ENCODE measurements around the gene ROGDI. TPM values are rescaled to one million over a fixed set of nuclear protein-coding genes. Genes with fewer than 3 reads are reported as not detected.
A peak's percentile ranks its signal among the peaks of the same experiment; 100 is the strongest.
"Not testable (repeated sequence)": the region's sequence is repeated elsewhere in the genome, so short reads cannot be mapped to it uniquely, and the experiment has no call there.

ROGDI gene
- polyA plus RNA-seq, 2 of the 4 experiments (the other 2 are of a cell fraction) = 7.2 to 15.1 TPM

DNA sequence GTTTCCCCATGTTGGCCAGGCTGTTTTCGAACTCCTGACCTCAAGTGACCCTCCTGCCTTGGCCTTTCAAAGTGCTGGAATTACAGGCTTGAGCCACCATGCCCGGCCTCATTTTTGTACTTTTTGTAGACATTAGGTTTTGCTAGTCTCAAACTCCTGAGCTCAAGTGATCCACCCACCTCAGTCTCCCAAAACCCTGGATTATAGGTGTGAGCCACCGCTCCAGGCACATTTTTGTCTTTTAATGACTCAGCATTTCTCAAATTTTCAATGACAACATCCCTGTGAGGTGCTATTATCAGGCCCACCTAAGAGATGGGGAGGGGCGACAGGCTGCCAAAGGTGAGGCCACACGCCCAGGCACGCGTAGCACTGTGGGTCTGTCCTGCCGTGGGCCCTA lies 15.4 kb downstream of the ROGDI start:
- Histone ChIP-seq H3K27ac (peak overlapping the region; percentile 49 to 80; a peak in 3 of 6 replicates), H3K4me3 (no peak overlapping the region), H3K9me3 (no peaks in the 10 kb centered on the region), H3K4me2 (0 out of 3 replicates have a peak overlapping the region, but pooled peaks have one; percentile 1), H3K4me1 (peaks cover 26% of the 10 kb centered on the region)
- CTCF ChIA-PET = interaction anchor here (1.0 to 1.5 kb wide), 2 partner anchors 8 to 9 kb away, joined by 3 read pairs; partner anchors contain the start of gene SMIM22
- FAIRE-seq = no peak
- no peak for ATAC-seq
- WGBS (ENCODE audit: missing lambda C conversion rate) = 90% methylated on average over 8 of the region's 8 CpGs
- TF ChIP-seq MAFK (IDR thresholded peaks at IDR 0.05; ENCODE audit: partially characterized antibody) = peak; percentile 97
- no peak for TF ChIP-seq GATA3 (IDR thresholded peaks at IDR 0.05; ENCODE audit: borderline replicate concordance)
- TF ChIP-seq CBX8 (IDR thresholded peaks at IDR 0.05) = no peak
- peak; percentile 88 for TF ChIP-seq NFE2L2 (conservative IDR thresholded peaks at IDR 0.05; ENCODE audit: low read length)
- DNase-seq (ENCODE audit: low read depth in 1 of 2, low spot score in 1 of 2) = no peak
- POLR2A ChIA-PET = no interaction called here

DNA sequence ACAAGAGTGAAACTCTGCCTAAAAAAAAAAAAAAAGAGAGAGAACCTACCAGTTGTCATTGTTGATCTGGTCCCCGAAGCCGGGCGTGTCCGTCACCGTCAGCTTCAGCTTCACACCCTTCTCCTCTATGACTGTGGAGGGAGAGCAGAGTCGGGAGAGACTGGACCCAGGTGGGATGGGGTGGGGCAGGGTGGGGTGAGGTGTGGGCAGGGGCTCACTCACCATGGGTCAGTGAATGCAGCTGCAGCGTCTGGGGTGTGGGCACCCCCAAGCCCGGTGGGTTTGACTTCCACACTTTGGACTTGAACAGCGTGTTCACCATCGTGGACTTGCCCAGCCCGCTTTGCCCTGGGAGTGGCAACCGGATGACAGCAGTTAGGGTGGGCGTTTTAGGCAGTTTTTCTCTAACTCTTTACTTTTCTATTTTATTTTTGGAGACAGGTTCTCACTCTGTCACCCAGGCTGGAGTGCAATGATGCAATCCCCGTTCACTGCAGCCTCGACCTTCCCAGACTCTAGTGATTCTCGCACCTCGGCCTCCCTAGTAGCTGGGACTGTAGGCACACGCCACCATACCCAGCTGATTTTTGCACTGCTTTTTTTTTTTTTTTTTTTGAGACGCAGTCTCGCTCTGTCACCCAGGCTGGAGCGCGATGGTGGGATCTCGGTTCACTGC lies 16.5 kb downstream of the ROGDI start:
- no peak overlapping the region for H3K27ac ChIP-seq
- H3K4me3 ChIP-seq = no peak overlapping the region
- peaks cover 26% of the 10 kb centered on the region for H3K4me1 ChIP-seq
- TF ChIP-seq RNF2 (IDR thresholded peaks at IDR 0.05; ENCODE audit: borderline replicate concordance, low read depth) (no peak), ESRRA (IDR thresholded peaks at IDR 0.05; ENCODE audit: borderline replicate concordance, low read length) (no peak)
- ATAC-seq (no peak), DNase-seq (ENCODE audit: low read depth in 1 of 2, low spot score in 1 of 2) (no peak), FAIRE-seq (no peak)
- POLR2A ChIA-PET = no interaction called here
- no peak overlapping the region for H3K4me2 ChIP-seq
- no peaks in the 10 kb centered on the region for H3K9me3 ChIP-seq
- CTCF ChIA-PET = interaction anchor here (0.6 kb wide), 1 partner anchor 29 kb away, joined by 3 read pairs; no protein-coding TSS in a partner anchor
- 85% methylated on average over 23 of the region's 23 CpGs for WGBS (ENCODE audit: missing lambda C conversion rate)

DNA sequence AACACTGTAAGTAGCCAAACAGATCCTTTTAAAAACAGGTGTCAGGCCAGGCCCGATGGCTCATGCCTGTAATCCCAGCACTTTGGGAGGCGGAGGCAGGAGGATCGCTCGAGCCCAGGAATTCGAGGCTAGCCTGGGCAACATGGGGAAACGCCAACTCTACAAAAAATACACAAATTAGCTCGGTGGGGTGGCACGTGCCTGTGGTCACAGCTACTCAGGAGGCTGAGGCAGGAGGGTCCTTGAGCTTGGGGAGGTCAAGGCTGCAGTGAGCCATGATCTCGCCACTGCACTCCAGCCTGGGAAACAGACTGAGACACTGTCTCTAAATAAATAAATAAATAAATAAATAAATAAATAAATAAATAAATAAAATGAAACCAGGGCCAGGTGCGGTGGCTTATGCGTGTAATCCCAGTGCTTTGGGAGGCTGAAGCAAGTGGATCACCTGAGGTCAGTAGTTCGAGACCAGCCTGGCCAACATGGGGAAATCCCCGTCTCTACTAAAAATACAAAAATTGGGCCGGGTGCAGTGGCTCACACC lies 17.9 kb downstream of the ROGDI start:
- CTCF ChIA-PET = interaction anchor here (0.7 kb wide), 1 partner anchor 97 kb away, joined by 3 read pairs; no protein-coding TSS in a partner anchor
- peaks cover 21% of the 10 kb centered on the region for H3K4me1 ChIP-seq
- FAIRE-seq; H3K4me2 ChIP-seq; ATAC-seq; DNase-seq (ENCODE audit: low read depth in 1 of 2, low spot score in 1 of 2); H3K27ac ChIP-seq; POLR2A ChIA-PET; H3K9me3 ChIP-seq; H3K4me3 ChIP-seq: not testable (repeated sequence)
- WGBS (ENCODE audit: missing lambda C conversion rate) = 87% methylated on average over 14 of the region's 14 CpGs
- TF ChIP-seq ZC3H11A (IDR thresholded peaks at IDR 0.05) = peak; percentile 91

DNA sequence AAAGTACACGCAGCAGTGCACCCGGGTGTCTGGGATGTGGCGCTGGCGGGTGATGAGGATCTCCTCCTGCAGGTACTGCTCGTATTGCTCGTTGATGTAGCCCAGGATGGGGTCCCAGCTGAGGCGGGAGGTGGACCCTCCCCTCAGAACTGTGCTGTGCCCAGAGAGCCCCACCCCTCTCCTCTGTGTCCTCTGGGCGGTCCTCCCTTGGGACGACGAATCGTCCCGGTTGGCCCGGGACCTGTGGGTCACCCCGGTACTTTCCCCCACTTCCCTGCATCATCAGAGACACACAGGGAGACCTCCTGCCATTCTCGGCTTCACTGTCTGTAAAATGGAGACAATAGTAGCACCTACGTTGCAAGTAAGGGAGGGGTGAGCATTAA lies 18.5 kb downstream of the ROGDI start:
- ATAC-seq (no peak), FAIRE-seq (no peak), DNase-seq (ENCODE audit: low read depth in 1 of 2, low spot score in 1 of 2) (no peak)
- 72% methylated on average over 16 of the region's 16 CpGs for WGBS (ENCODE audit: missing lambda C conversion rate)
- ChIA-PET CTCF (no interaction called here), POLR2A (no interaction called here)
- Histone ChIP-seq H3K4me2 (no peak overlapping the region), H3K4me1 (peaks cover 21% of the 10 kb centered on the region), H3K9me3 (no peaks in the 10 kb centered on the region), H3K27ac (no peak overlapping the region), H3K4me3 (no peak overlapping the region)
- TF ChIP-seq, protein P1, sequence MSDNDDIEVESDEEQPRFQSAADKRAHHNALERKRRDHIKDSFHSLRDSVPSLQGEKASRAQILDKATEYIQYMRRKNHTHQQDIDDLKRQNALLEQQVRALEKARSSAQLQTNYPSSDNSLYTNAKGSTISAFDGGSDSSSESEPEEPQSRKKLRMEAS (IDR thresholded peaks at IDR 0.05) = no peak
- TF ChIP-seq PHF8 (IDR thresholded peaks at IDR 0.05; ENCODE audit: borderline replicate concordance, low read depth) = no peak
- TF ChIP-seq JUNB (IDR thresholded peaks at IDR 0.05) = no peak
- no peak for TF ChIP-seq MYC (IDR thresholded peaks at IDR 0.05; ENCODE audit: borderline replicate concordance, low read length)
- TF ChIP-seq, protein P2, sequence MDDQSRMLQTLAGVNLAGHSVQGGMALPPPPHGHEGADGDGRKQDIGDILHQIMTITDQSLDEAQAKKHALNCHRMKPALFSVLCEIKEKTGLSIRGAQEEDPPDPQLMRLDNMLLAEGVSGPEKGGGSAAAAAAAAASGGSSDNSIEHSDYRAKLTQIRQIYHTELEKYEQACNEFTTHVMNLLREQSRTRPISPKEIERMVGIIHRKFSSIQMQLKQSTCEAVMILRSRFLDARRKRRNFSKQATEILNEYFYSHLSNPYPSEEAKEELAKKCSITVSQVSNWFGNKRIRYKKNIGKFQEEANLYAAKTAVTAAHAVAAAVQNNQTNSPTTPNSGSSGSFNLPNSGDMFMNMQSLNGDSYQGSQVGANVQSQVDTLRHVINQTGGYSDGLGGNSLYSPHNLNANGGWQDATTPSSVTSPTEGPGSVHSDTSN (IDR thresholded peaks at IDR 0.05) = no peak
- TF ChIP-seq CBX8 (IDR thresholded peaks at IDR 0.05) = no peak
- TF ChIP-seq MAFK (IDR thresholded peaks at IDR 0.05; ENCODE audit: partially characterized antibody) = no peak
- TF ChIP-seq, protein P3, sequence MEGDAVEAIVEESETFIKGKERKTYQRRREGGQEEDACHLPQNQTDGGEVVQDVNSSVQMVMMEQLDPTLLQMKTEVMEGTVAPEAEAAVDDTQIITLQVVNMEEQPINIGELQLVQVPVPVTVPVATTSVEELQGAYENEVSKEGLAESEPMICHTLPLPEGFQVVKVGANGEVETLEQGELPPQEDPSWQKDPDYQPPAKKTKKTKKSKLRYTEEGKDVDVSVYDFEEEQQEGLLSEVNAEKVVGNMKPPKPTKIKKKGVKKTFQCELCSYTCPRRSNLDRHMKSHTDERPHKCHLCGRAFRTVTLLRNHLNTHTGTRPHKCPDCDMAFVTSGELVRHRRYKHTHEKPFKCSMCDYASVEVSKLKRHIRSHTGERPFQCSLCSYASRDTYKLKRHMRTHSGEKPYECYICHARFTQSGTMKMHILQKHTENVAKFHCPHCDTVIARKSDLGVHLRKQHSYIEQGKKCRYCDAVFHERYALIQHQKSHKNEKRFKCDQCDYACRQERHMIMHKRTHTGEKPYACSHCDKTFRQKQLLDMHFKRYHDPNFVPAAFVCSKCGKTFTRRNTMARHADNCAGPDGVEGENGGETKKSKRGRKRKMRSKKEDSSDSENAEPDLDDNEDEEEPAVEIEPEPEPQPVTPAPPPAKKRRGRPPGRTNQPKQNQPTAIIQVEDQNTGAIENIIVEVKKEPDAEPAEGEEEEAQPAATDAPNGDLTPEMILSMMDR (IDR thresholded peaks at IDR 0.05) = no peak
- TF ChIP-seq, protein P4, sequence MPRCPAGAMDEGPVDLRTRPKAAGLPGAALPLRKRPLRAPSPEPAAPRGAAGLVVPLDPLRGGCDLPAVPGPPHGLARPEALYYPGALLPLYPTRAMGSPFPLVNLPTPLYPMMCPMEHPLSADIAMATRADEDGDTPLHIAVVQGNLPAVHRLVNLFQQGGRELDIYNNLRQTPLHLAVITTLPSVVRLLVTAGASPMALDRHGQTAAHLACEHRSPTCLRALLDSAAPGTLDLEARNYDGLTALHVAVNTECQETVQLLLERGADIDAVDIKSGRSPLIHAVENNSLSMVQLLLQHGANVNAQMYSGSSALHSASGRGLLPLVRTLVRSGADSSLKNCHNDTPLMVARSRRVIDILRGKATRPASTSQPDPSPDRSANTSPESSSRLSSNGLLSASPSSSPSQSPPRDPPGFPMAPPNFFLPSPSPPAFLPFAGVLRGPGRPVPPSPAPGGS (IDR thresholded peaks at IDR 0.05) = no peak
- TF ChIP-seq KDM5A (IDR thresholded peaks at IDR 0.05) = no peak

All from A549 (cell line).